ENCODE data around the gene NMNAT2.

Gene NMNAT2

DNA sequence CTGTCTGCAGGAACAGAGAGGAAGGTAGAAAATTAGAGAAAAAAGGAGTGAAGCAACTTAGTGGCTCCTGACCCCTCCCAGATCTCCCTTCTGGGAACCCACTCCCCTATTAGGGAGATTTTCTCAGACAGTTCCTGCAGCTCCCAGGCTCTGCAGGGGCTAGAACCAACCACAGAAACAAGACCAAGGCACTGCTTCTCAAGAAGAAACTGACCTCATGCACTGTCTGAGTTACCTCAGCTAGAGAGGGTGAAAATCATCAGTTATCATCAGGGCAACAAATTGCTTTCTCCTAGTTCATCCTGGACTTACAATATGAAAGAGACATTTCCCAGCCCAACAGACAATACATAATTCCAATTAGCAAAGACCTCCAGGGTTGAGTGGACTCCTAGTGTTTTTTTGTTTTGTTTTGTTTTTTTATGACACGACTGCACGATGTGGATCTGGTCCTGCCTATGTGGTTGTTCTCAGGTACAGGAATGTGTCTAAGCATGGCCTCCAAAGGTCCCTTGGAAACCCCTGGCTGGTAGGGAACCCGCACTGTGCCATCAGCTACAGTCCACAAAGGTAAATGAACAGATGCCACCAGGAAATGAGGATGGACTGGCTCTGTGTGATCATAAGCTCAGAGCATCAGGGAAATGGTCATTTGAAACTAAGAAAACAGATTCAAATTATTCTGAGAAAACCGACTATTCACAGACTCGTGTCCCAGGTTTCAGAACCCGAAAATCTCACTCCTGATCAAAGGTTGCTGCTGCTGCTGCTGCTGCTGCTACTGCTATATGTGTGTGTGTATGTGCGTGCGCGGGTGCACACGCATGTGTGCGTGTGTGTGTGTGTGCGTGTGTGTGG, 166.8 kb downstream of the NMNAT2 start:
- Histone ChIP-seq H3K27me3 (no peaks in the 10 kb centered on the region), H3K9ac (no peak overlapping the region), H3K9me3 (replicated peaks in 1 of 11) (peaks cover 13 to 23% (median 19%) of the 10 kb centered on the region in 11 experiments; a peak in 19 of 22 replicates), H3K4me1 (no peaks in the 10 kb centered on the region), H3K4me2 (no peak overlapping the region), H3K4me3 (no peak overlapping the region), H3K36me3 (no peaks in the 10 kb centered on the region), H4K20me1 (no peaks in the 10 kb centered on the region), H3K27ac (no peak overlapping the region)
- no peak for TF ChIP-seq Cebpa-rat (IDR thresholded peaks at IDR 0.05)

- H4K20me1 ChIP-seq, result no peaks in the 10 kb centered on the region
- TF ChIP-seq Cebpa-rat (IDR thresholded peaks at IDR 0.05), result no peak
- H3K27me3 ChIP-seq, result no peaks in the 10 kb centered on the region
- H3K9me3 ChIP-seq (replicated peaks in 1 of 11), result peaks cover 5 to 12% (median 8%) of the 10 kb centered on the region in 11 experiments; a peak in 19 of 22 replicates
- H3K9ac ChIP-seq, result no peak overlapping the region
- H3K4me1 ChIP-seq, result no peaks in the 10 kb centered on the region
- H3K4me3 ChIP-seq, result no peak overlapping the region
- no peak overlapping the region for H3K4me2 ChIP-seq
- no peaks in the 10 kb centered on the region for H3K36me3 ChIP-seq
- no peak overlapping the region for H3K27ac ChIP-seq
These were observed 168.2 kb downstream of the NMNAT2 start for GRCh38 chr1:183249941-183250452.

DNA sequence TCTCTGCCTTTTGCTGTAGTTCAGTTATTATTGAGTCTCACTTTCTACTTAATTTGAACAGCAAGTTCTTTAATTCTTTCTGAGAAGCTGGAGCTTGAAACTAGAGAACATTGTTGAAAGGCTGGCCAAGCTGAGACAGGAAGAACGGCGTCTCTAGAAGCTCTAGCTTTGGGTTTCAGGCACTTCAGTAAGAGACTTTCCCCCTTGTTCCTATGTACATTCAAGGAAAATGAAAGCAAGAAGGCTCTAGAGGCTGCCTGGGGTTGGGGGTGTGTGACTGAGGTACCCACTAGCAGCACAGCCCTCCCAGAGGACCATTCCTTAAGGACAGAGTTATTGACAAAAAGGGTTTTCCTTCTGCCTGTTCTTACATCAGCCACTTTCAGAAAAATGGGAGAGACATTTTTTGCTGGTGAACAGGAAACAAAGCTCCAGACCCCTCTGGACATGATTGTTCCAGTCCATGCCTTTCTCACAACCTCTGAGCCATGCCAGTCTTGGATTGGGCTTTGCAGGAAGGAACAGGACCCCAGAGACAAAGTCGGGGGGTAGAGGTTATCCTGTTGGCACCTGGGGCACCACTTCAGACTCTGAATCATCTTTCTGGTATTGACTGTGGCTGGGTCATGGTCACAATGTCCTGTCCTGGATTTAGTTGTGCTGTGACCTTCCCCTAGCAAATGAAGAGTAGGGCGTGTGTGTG, 169.0 kb downstream of the NMNAT2 start:
- no peaks in the 10 kb centered on the region for H4K20me1 ChIP-seq
- no peaks in the 10 kb centered on the region for H3K4me1 ChIP-seq
- H3K9ac ChIP-seq, result no peak overlapping the region
- no peaks in the 10 kb centered on the region for H3K36me3 ChIP-seq
- no peak overlapping the region for H3K4me3 ChIP-seq
- no peaks in the 10 kb centered on the region for H3K27me3 ChIP-seq
- no peak for TF ChIP-seq Cebpa-rat (IDR thresholded peaks at IDR 0.05)
- H3K4me2 ChIP-seq, result no peak overlapping the region
- H3K9me3 ChIP-seq (replicated peaks in 1 of 11), result peaks cover 0 to 3% (median 0%) of the 10 kb centered on the region in 11 experiments; a peak in 3 of 22 replicates
- H3K27ac ChIP-seq, result no peak overlapping the region

- Histone ChIP-seq H3K36me3 (no peaks in the 10 kb centered on the region), H3K27me3 (no peaks in the 10 kb centered on the region), H3K9ac (no peak overlapping the region), H3K4me2 (no peak overlapping the region), H3K4me3 (no peak overlapping the region), H3K27ac (no peak overlapping the region), H4K20me1 (no peaks in the 10 kb centered on the region), H3K4me1 (no peaks in the 10 kb centered on the region), H3K9me3 (replicated peaks in 1 of 11) (0 out of 22 replicates have a peak, but pooled peaks cover 0 to 3% (median 0%) of the 10 kb centered on the region in 11 experiments)
- TF ChIP-seq Cebpa-rat (IDR thresholded peaks at IDR 0.05), result no peak
These were observed 170.2 kb downstream of the NMNAT2 start for GRCh38 chr1:183247931-183248330.

DNA sequence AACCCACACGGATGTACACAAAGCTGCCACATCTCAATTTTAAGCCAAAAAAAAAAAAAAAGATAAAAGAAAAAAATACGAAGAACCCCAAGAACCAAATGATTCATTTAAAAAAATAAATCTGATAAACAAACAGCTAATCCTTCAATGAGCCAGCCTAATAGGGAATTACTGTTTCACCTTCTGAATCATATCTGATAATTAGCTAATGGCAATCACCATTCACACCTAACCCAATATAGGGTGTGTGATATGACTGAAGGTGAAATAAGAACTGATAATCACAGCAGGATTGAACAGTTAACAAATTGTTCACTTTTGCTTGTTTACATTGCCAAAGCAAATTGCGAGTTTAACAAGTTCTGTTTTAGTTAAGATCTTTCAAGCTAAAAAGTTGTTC, 170.7 kb downstream of the NMNAT2 start:
- no peak overlapping the region for H3K9ac ChIP-seq
- no peaks in the 10 kb centered on the region for H3K36me3 ChIP-seq
- H3K27me3 ChIP-seq, result no peaks in the 10 kb centered on the region
- TF ChIP-seq Cebpa-rat (IDR thresholded peaks at IDR 0.05), result no peak
- no peaks in the 10 kb centered on the region for H4K20me1 ChIP-seq
- H3K9me3 ChIP-seq (replicated peaks in 1 of 11), result 0 out of 22 replicates have a peak, but pooled peaks cover 0 to 3% (median 0%) of the 10 kb centered on the region in 11 experiments
- no peaks in the 10 kb centered on the region for H3K4me1 ChIP-seq
- H3K4me3 ChIP-seq, result no peak overlapping the region
- H3K27ac ChIP-seq, result no peak overlapping the region
- no peak overlapping the region for H3K4me2 ChIP-seq

- no peak overlapping the region for H3K27ac ChIP-seq
- no peaks in the 10 kb centered on the region for H3K4me1 ChIP-seq
- no peak for TF ChIP-seq Cebpa-rat (IDR thresholded peaks at IDR 0.05)
- no peak overlapping the region for H3K4me3 ChIP-seq
- no peaks in the 10 kb centered on the region for H4K20me1 ChIP-seq
- H3K9me3 ChIP-seq (replicated peaks in 1 of 11), result 0 out of 22 replicates have a peak, but pooled peaks cover 0 to 3% (median 0%) of the 10 kb centered on the region in 11 experiments
- no peaks in the 10 kb centered on the region for H3K27me3 ChIP-seq
- H3K36me3 ChIP-seq, result no peaks in the 10 kb centered on the region
- H3K9ac ChIP-seq, result no peak overlapping the region
- H3K4me2 ChIP-seq, result no peak overlapping the region
These were observed 171.1 kb downstream of the NMNAT2 start for GRCh38 chr1:183247066-183247465.

DNA sequence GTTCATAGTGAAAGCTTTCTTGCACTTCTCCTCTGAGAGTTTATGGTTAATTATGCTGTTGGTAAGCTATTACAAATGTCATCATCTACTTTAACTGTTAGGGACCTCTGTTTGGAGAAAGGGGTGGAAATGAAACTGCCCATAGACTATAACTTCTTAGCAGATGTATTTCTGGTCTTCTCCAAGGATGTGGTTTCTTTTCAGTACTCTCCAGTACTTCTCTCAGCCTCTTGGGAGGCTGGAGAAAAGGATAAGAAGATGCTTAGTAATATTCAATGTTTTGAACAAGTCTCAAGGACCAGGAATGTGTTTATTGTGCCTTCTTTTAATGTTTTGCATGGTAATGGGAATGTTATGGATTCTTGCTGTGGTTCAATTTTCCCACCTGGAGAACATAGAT, 171.7 kb downstream of the NMNAT2 start:
- Histone ChIP-seq H3K9ac (no peak overlapping the region), H3K27ac (no peak overlapping the region), H3K27me3 (no peaks in the 10 kb centered on the region), H3K4me1 (no peaks in the 10 kb centered on the region), H3K9me3 (replicated peaks in 1 of 11) (0 out of 22 replicates have a peak, but pooled peaks cover 0 to 3% (median 0%) of the 10 kb centered on the region in 11 experiments), H3K4me2 (no peak overlapping the region), H3K4me3 (no peak overlapping the region), H3K36me3 (no peaks in the 10 kb centered on the region), H4K20me1 (no peaks in the 10 kb centered on the region)
- no peak for TF ChIP-seq Cebpa-rat (IDR thresholded peaks at IDR 0.05)

- H3K9ac ChIP-seq, result no peak overlapping the region
These were observed 172.8 kb downstream of the NMNAT2 start for GRCh38 chr1:183245357-183245756.

GRCh38 chr1:183244466-183244865, 173.7 kb downstream of the NMNAT2 start:
- no peaks in the 10 kb centered on the region for H3K36me3 ChIP-seq
- no peaks in the 10 kb centered on the region for H3K4me1 ChIP-seq
- no peaks in the 10 kb centered on the region for H3K27me3 ChIP-seq
- peak in 5 of 11 experiments; percentile 22 to 79 (median 53); a peak in 7 of 22 replicates for TF ChIP-seq Cebpa-rat (IDR thresholded peaks at IDR 0.05)
- no peak overlapping the region for H3K9ac ChIP-seq
- no peak overlapping the region for H3K4me3 ChIP-seq
- H3K27ac ChIP-seq, result no peak overlapping the region
- H3K4me2 ChIP-seq, result no peak overlapping the region; a peak in 1 of 22 replicates
- 0 out of 22 replicates have a peak, but pooled peaks cover 0 to 3% (median 0%) of the 10 kb centered on the region in 11 experiments for H3K9me3 ChIP-seq (replicated peaks in 1 of 11)
- H4K20me1 ChIP-seq, result no peaks in the 10 kb centered on the region

More at GRCh38 chr1:183245357-183245756, 172.8 kb downstream of the NMNAT2 start:
- Histone ChIP-seq H3K4me1 (no peaks in the 10 kb centered on the region), H3K4me2 (no peak overlapping the region), H3K27ac (no peak overlapping the region), H3K36me3 (no peaks in the 10 kb centered on the region), H3K27me3 (no peaks in the 10 kb centered on the region), H3K4me3 (no peak overlapping the region), H3K9me3 (replicated peaks in 1 of 11) (0 out of 22 replicates have a peak, but pooled peaks cover 0 to 3% (median 0%) of the 10 kb centered on the region in 11 experiments), H4K20me1 (no peaks in the 10 kb centered on the region)
- no peak for TF ChIP-seq Cebpa-rat (IDR thresholded peaks at IDR 0.05)

Measured in BLaER1 treated with 17β-estradiol and CSF1 and Interleukin-3, amounts not matched to agents 10 nM and 100 nM (cell line).